GM23338 (cell line): Measurements from ENCODE around the gene LRFN3. TPM values are rescaled to one million over a fixed set of nuclear protein-coding genes. Genes with fewer than 3 reads are reported as not detected.

Source experiments
- ATAC-seq: fragments of 200-7000 bp; cut with Tn5 transposase; 3 replicates; pipeline ENCODE4 v1.9.1; 2020
- DNase-seq: peaks from one replicate; pipeline ENCODE4 v3.0.0-alpha.2; 2015; ENCODE audit warnings: low spot score
- H2AFZ ChIP-seq: fragments of 200-600 bp; sonication (generic); 2 replicates; pipeline ENCODE4 v1.8.0; 2016; ENCODE audit warnings: antibody characterized with exemption, mild to moderate bottlenecking, moderate library complexity
- H3F3A ChIP-seq: fragments of 200-600 bp; sonication (generic); replicated peaks from 2 replicates; pipeline ENCODE4 v1.8.0; 2017; ENCODE audit warnings: antibody characterized with exemption, mixed run types, low read depth
- H3K27ac ChIP-seq: fragments of 200-600 bp; sonication (generic); 2 replicates; pipeline ENCODE4 v1.6.1; 2016; ENCODE audit warnings: low read depth
- H3K27me3 ChIP-seq: fragments of 200-600 bp; sonication (generic); 2 replicates; pipeline ENCODE4 v1.8.0; 2016; ENCODE audit warnings: mild to moderate bottlenecking, mixed run types, moderate library complexity; ENCODE audit not compliant: insufficient read depth
- H3K36me3 ChIP-seq: fragments of 200-600 bp; sonication (generic); 2 replicates; pipeline ENCODE4 v1.8.0; 2016; ENCODE audit warnings: mild to moderate bottlenecking; ENCODE audit not compliant: insufficient read depth
- H3K4me1 ChIP-seq: fragments of 200-600 bp; sonication (generic); 2 replicates; pipeline ENCODE4 v1.8.0; 2016; ENCODE audit warnings: mild to moderate bottlenecking, moderate library complexity; ENCODE audit not compliant: insufficient read depth
- H3K4me2 ChIP-seq: fragments of 200-600 bp; sonication (generic); 2 replicates; pipeline ENCODE4 v1.7.1; 2017; ENCODE audit warnings: mixed run types
- H3K4me3 ChIP-seq: fragments of 200-600 bp; sonication (generic); 2 replicates; pipeline ENCODE4 v1.6.1; 2016; ENCODE audit warnings: mixed run types
- H3K79me2 ChIP-seq: fragments of 200-600 bp; sonication (generic); replicated peaks from 2 replicates; pipeline ENCODE4 v1.8.0; 2017; ENCODE audit warnings: mild to moderate bottlenecking; ENCODE audit not compliant: insufficient read depth
- H3K9me2 ChIP-seq: fragments of 200-600 bp; sonication (generic); 2 replicates; pipeline ENCODE4 v1.8.0; 2017; ENCODE audit not compliant: insufficient read depth
- H4K20me1 ChIP-seq: fragments of 200-600 bp; sonication (generic); replicated peaks from 2 replicates; pipeline ENCODE4 v1.8.0; 2017; ENCODE audit warnings: mild to moderate bottlenecking; ENCODE audit not compliant: insufficient read depth
- H3K27ac Mint-ChIP-seq: 2 replicates; pipeline ENCODE4 v1.8.0; 2020; ENCODE audit warnings: inconsistent platforms, mild to moderate bottlenecking, moderate library complexity, mixed read lengths
- H3K27me3 Mint-ChIP-seq: 3 replicates; pipeline ENCODE4 v1.8.0; 2022; ENCODE audit warnings: low read depth, mild to moderate bottlenecking, moderate library complexity, mixed read lengths, inconsistent platforms; ENCODE audit not compliant: insufficient read depth, poor library complexity
- H3K36me3 Mint-ChIP-seq: 3 replicates; pipeline ENCODE4 v1.8.0; 2021; ENCODE audit warnings: low read depth, mild to moderate bottlenecking, inconsistent platforms, moderate library complexity, mixed read lengths
- H3K4me1 Mint-ChIP-seq: 3 replicates; pipeline ENCODE4 v1.8.0; 2020; ENCODE audit warnings: mild to moderate bottlenecking, inconsistent platforms, mixed read lengths
- H3K4me3 Mint-ChIP-seq: 3 replicates; pipeline ENCODE4 v1.8.0; 2021; ENCODE audit warnings: moderate library complexity, mild to moderate bottlenecking, inconsistent platforms, mixed read lengths
- H3K9me3 Mint-ChIP-seq: 3 replicates; pipeline ENCODE4 v1.8.0; 2020; ENCODE audit warnings: moderate library complexity, mild to moderate bottlenecking, inconsistent platforms, mixed read lengths
- CREB1 ChIP-seq: fragments of 250-450 bp; sonication (Bioruptor Pico); IDR thresholded peaks from 2 replicates; pipeline ENCODE4 v1.5.0; 2020; ENCODE audit warnings: low read depth, mild to moderate bottlenecking, moderate library complexity
- EZH2phosphoT487 ChIP-seq: fragments of 200-600 bp; sonication (generic); IDR thresholded peaks from one replicate; pipeline ENCODE4 v1.8.1; 2018; ENCODE audit warnings: antibody characterized with exemption; ENCODE audit not compliant: unreplicated experiment
- JUNB ChIP-seq: IDR thresholded peaks from one replicate; pipeline ENCODE4 v1.6.1; 2016; ENCODE audit warnings: antibody characterized with exemption; ENCODE audit not compliant: unreplicated experiment
- NANOG ChIP-seq: IDR thresholded peaks from 2 replicates; pipeline ENCODE4 v1.6.1; 2016; ENCODE audit warnings: antibody characterized with exemption, borderline replicate concordance
- POLR2AphosphoS5 ChIP-seq: IDR thresholded peaks from 2 replicates; pipeline ENCODE4 v1.6.1; 2016; ENCODE audit warnings: antibody characterized with exemption, low read depth
- ZNF331 ChIP-seq: fragments of 250-450 bp; sonication (Bioruptor Pico); IDR thresholded peaks from 2 replicates; pipeline ENCODE4 v1.5.0; 2020; ENCODE audit warnings: low read depth, mild to moderate bottlenecking, moderate library complexity
- polyA plus RNA-seq: library from polyadenylated mRNA; unstranded; fragments of >200 nt; fragmentation: Nextera tagmentation; extraction: Ambion mirVana; gene quantifications from 2 replicates; pipeline ENCODE4 v1.2.1, GENCODE V29; 2016
- total RNA-seq: library from RNA; depleted of rRNA; stranded (reverse); fragments of >200 nt; shearing (Covaris generic); gene quantifications from 2 replicates; pipeline ENCODE4 v1.2.3, GENCODE V29; 2014
- TF ChIP-seq, protein P1 (sequence below): IDR thresholded peaks from 2 replicates; pipeline ENCODE4 v1.6.1; 2016; ENCODE audit warnings: antibody characterized with exemption
- TF ChIP-seq, protein P2 (sequence below): fragments of 250-450 bp; sonication (Bioruptor Pico); IDR thresholded peaks from 2 replicates; pipeline ENCODE4 v1.5.0; 2020; ENCODE audit warnings: mild to moderate bottlenecking, moderate library complexity

Gene LRFN3
- total and polyA plus RNA-seq, 2 experiments from 2014 or later: 5.8 to 15.1 TPM

DNA sequence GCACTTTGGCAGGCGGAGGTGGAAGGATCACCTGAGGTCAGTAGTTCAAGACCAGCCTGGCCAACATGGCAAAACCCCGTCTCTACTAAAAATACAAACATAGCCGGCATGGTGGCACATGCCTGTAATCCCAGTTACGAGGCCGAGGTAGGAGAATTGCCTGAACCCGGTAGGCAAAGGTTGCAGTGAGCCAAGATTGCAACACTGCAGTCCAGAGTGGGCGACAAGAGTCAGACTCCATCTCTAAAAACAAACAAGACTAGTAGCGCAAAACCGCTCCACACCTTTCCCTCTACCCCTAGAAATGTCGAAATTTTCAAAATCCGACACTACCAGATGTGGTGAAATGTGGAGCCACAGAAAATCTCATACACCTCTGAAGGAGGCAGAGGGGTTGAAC is 16.9 kb upstream of the LRFN3 start:
- H3K27ac ChIP-seq: no peak overlapping the region
- no peaks in the 10 kb centered on the region for H3K79me2 ChIP-seq
- H3K4me3 ChIP-seq: no peak overlapping the region
- DNase-seq (no peak), ATAC-seq (no peak)
- H3K9me2 ChIP-seq: no peaks in the 10 kb centered on the region
- H3K4me2 ChIP-seq: no peak overlapping the region
- no peaks in the 10 kb centered on the region for H3K27me3 ChIP-seq
- Mint-ChIP-seq H3K4me1 (peaks cover 8% of the 10 kb centered on the region; the same call in 1 of the 3 replicates), H3K4me3 (no peak overlapping the region), H3K27ac (no peak overlapping the region), H3K9me3 (no peaks in the 10 kb centered on the region), H3K36me3 (no peaks in the 10 kb centered on the region), H3K27me3 (peaks cover 7% of the 10 kb centered on the region)
- H4K20me1 ChIP-seq: no peaks in the 10 kb centered on the region
- no peak overlapping the region for H2AFZ ChIP-seq
- H3K36me3 ChIP-seq: no peaks in the 10 kb centered on the region
- H3K4me1 ChIP-seq: peaks cover 6% of the 10 kb centered on the region; the same call in 1 of the 2 replicates
- TF ChIP-seq JUNB: no peak
- TF ChIP-seq ZNF331 (CRISPR knock-in tag): no peak
- no peak for TF ChIP-seq EZH2phosphoT487
- TF ChIP-seq POLR2AphosphoS5: no peak
- TF ChIP-seq, protein P1, sequence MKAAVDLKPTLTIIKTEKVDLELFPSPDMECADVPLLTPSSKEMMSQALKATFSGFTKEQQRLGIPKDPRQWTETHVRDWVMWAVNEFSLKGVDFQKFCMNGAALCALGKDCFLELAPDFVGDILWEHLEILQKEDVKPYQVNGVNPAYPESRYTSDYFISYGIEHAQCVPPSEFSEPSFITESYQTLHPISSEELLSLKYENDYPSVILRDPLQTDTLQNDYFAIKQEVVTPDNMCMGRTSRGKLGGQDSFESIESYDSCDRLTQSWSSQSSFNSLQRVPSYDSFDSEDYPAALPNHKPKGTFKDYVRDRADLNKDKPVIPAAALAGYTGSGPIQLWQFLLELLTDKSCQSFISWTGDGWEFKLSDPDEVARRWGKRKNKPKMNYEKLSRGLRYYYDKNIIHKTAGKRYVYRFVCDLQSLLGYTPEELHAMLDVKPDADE: no peak
- TF ChIP-seq, protein P2, sequence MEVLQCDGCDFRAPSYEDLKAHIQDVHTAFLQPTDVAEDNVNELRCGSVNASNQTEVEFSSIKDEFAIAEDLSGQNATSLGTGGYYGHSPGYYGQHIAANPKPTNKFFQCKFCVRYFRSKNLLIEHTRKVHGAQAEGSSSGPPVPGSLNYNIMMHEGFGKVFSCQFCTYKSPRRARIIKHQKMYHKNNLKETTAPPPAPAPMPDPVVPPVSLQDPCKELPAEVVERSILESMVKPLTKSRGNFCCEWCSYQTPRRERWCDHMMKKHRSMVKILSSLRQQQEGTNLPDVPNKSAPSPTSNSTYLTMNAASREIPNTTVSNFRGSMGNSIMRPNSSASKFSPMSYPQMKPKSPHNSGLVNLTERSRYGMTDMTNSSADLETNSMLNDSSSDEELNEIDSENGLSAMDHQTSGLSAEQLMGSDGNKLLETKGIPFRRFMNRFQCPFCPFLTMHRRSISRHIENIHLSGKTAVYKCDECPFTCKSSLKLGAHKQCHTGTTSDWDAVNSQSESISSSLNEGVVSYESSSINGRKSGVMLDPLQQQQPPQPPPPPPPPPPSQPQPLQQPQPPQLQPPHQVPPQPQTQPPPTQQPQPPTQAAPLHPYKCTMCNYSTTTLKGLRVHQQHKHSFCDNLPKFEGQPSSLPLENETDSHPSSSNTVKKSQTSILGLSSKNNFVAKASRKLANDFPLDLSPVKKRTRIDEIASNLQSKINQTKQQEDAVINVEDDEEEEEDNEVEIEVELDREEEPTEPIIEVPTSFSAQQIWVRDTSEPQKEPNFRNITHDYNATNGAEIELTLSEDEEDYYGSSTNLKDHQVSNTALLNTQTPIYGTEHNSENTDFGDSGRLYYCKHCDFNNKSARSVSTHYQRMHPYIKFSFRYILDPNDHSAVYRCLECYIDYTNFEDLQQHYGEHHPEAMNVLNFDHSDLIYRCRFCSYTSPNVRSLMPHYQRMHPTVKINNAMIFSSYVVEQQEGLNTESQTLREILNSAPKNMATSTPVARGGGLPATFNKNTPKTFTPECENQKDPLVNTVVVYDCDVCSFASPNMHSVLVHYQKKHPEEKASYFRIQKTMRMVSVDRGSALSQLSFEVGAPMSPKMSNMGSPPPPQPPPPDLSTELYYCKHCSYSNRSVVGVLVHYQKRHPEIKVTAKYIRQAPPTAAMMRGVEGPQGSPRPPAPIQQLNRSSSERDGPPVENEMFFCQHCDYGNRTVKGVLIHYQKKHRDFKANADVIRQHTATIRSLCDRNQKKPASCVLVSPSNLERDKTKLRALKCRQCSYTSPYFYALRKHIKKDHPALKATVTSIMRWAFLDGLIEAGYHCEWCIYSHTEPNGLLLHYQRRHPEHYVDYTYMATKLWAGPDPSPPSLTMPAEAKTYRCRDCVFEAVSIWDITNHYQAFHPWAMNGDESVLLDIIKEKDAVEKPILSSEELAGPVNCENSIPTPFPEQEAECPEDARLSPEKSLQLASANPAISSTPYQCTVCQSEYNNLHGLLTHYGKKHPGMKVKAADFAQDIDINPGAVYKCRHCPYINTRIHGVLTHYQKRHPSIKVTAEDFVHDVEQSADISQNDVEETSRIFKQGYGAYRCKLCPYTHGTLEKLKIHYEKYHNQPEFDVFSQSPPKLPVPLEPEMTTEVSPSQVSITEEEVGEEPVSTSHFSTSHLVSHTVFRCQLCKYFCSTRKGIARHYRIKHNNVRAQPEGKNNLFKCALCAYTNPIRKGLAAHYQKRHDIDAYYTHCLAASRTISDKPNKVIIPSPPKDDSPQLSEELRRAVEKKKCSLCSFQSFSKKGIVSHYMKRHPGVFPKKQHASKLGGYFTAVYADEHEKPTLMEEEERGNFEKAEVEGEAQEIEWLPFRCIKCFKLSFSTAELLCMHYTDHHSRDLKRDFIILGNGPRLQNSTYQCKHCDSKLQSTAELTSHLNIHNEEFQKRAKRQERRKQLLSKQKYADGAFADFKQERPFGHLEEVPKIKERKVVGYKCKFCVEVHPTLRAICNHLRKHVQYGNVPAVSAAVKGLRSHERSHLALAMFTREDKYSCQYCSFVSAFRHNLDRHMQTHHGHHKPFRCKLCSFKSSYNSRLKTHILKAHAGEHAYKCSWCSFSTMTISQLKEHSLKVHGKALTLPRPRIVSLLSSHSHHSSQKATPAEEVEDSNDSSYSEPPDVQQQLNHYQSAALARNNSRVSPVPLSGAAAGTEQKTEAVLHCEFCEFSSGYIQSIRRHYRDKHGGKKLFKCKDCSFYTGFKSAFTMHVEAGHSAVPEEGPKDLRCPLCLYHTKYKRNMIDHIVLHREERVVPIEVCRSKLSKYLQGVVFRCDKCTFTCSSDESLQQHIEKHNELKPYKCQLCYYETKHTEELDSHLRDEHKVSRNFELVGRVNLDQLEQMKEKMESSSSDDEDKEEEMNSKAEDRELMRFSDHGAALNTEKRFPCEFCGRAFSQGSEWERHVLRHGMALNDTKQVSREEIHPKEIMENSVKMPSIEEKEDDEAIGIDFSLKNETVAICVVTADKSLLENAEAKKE (CRISPR knock-in tag): no peak
- TF ChIP-seq CREB1 (CRISPR knock-in tag): no peak
- TF ChIP-seq NANOG: no peak
- no peaks in the 10 kb centered on the region for H3F3A ChIP-seq
